ENCODE data around the gene CHRND. TPM values are rescaled to one million over a fixed set of nuclear protein-coding genes. Genes with fewer than 3 reads are reported as not detected.

CHRND gene
- total RNA-seq, 3 donors from 2014 or later (not counting 1 experiment from before 2014, with no cell fraction given): not detected

DNA sequence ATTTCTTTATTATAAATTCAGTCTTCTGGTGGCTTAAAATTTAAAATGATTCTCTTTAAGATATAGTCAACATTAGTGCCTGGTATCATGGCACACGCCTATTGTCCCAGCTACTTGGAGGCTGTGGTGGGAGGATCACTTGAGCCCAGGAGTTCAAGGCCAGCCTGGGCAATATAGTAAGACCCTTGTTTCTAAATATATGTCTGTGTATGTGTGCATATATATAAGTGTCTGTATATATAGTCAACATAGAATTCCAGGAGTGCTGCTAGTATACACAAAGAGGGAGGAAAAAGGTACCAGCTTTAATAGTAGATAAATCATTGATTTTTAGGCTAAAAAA is 49.4 kb downstream of the CHRND start:
- Mint-ChIP-seq H3K9me3 (no peaks in the 10 kb centered on the region), H3K4me3 (no peak overlapping the region), H3K27me3 (ENCODE audit: low read depth in 2 of 2) (no peaks in the 10 kb centered on the region), H3K27ac (no peak overlapping the region), H3K36me3 (no peaks in the 10 kb centered on the region), H3K4me1 (peaks cover 0 to 5% of the 10 kb centered on the region in 2 donors)
- Histone ChIP-seq H3K4me3 (ENCODE audit: low read length) (no peak overlapping the region), H3K4me1 (ENCODE audit: control insufficient read depth, insufficient read depth, low read length) (no peaks in the 10 kb centered on the region), H3K36me3 (ENCODE audit: control insufficient read depth, insufficient read depth, low read length) (peaks cover 44% of the 10 kb centered on the region), H3K27me3 (ENCODE audit: control insufficient read depth, insufficient read depth, low read length) (no peaks in the 10 kb centered on the region), H3K9me3 (ENCODE audit: control insufficient read depth, insufficient read depth, low read length) (no peaks in the 10 kb centered on the region), H3K27ac (ENCODE audit: low read length) (no peak overlapping the region)
- ATAC-seq (no peak), DNase-seq (no peak)
- 100% methylated on average over 1 of the region's 1 CpG for WGBS (ENCODE audit: insufficient coverage)
- intact Hi-C loops (cut with micrococcal nuclease): no loop called here
- TF ChIP-seq, protein P1, sequence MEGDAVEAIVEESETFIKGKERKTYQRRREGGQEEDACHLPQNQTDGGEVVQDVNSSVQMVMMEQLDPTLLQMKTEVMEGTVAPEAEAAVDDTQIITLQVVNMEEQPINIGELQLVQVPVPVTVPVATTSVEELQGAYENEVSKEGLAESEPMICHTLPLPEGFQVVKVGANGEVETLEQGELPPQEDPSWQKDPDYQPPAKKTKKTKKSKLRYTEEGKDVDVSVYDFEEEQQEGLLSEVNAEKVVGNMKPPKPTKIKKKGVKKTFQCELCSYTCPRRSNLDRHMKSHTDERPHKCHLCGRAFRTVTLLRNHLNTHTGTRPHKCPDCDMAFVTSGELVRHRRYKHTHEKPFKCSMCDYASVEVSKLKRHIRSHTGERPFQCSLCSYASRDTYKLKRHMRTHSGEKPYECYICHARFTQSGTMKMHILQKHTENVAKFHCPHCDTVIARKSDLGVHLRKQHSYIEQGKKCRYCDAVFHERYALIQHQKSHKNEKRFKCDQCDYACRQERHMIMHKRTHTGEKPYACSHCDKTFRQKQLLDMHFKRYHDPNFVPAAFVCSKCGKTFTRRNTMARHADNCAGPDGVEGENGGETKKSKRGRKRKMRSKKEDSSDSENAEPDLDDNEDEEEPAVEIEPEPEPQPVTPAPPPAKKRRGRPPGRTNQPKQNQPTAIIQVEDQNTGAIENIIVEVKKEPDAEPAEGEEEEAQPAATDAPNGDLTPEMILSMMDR (IDR thresholded peaks at IDR 0.05): no peak

DNA sequence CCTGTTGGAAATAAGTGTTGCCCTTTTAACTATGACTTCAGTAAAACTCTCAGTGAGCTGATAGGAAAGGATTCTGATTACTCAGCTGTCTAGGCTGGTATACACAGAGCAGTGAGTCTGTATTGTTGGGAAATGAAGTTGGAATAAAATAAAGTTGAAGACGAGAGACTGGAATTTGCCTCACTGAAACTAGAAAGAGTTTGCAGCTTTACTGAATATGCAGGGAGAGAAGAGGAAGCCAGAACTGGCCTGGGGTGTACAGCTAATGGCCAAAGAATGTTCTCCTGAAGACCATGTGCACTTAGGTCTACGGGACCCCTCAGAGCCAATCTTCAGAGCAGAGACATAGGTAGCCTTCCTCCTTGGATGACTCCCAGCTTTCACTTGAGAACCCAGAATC is 51.0 kb downstream of the CHRND start:
- Histone ChIP-seq H3K27ac (ENCODE audit: low read length) (no peak overlapping the region), H3K27me3 (ENCODE audit: control insufficient read depth, insufficient read depth, low read length) (no peaks in the 10 kb centered on the region), H3K4me1 (ENCODE audit: control insufficient read depth, insufficient read depth, low read length) (no peaks in the 10 kb centered on the region), H3K9me3 (ENCODE audit: control insufficient read depth, insufficient read depth, low read length) (no peaks in the 10 kb centered on the region), H3K4me3 (ENCODE audit: low read length) (no peak overlapping the region), H3K36me3 (ENCODE audit: control insufficient read depth, insufficient read depth, low read length) (peaks cover 46% of the 10 kb centered on the region)
- 98% methylated on average over 2 of the region's 2 CpGs for WGBS (ENCODE audit: insufficient coverage)
- H3K4me3 Mint-ChIP-seq: no peak overlapping the region
- no peak for ATAC-seq
- TF ChIP-seq, protein P1 (IDR thresholded peaks at IDR 0.05): no peak
- H3K9me3 Mint-ChIP-seq: no peaks in the 10 kb centered on the region
- no peaks in the 10 kb centered on the region for H3K27me3 Mint-ChIP-seq (ENCODE audit: low read depth in 2 of 2)
- intact Hi-C loops (cut with micrococcal nuclease): no loop called here
- peaks cover 5 to 8% of the 10 kb centered on the region in 2 donors for H3K4me1 Mint-ChIP-seq
- H3K36me3 Mint-ChIP-seq: peaks cover 9% of the 10 kb centered on the region
- no peak for DNase-seq
- no peak overlapping the region for H3K27ac Mint-ChIP-seq

DNA sequence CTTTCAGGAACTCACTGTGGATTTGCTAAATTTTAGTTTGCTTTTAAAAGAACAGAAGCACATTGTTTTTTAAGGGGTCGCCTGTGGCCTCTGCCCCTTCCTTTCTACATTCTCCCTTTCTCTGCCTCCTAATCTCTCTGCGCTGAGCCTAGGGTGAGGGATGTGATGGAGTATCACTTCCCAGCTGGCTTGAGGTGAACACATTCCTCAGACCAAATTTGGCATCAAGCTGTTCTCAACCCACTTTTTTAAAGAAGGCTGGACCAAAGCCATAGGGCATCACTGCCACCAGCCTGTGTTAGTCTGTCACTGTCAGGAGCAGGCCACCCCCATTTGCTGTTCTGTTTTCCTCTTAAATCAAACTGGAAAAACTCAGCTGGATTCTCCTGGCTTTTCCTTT is 51.9 kb downstream of the CHRND start:
- no CpG with 5 or more reads among the region's 2 CpGs for WGBS (ENCODE audit: insufficient coverage)
- no peak overlapping the region for H3K4me3 Mint-ChIP-seq
- H3K27me3 Mint-ChIP-seq (ENCODE audit: low read depth in 2 of 2): no peaks in the 10 kb centered on the region
- intact Hi-C loops (cut with micrococcal nuclease): no loop called here
- H3K9me3 Mint-ChIP-seq: no peaks in the 10 kb centered on the region
- TF ChIP-seq, protein P1 (IDR thresholded peaks at IDR 0.05): no peak
- peaks cover 5 to 8% of the 10 kb centered on the region in 2 donors for H3K4me1 Mint-ChIP-seq
- no peaks in the 10 kb centered on the region for H3K4me1 ChIP-seq (ENCODE audit: control insufficient read depth, insufficient read depth, low read length)
- ATAC-seq (no peak), DNase-seq (no peak)
- peaks cover 9% of the 10 kb centered on the region for H3K36me3 Mint-ChIP-seq
- H3K27me3 ChIP-seq (ENCODE audit: control insufficient read depth, insufficient read depth, low read length): no peaks in the 10 kb centered on the region
- H3K27ac ChIP-seq (ENCODE audit: low read length): no peak overlapping the region
- H3K36me3 ChIP-seq (ENCODE audit: control insufficient read depth, insufficient read depth, low read length): peaks cover 45% of the 10 kb centered on the region
- no peak overlapping the region for H3K27ac Mint-ChIP-seq
- H3K4me3 ChIP-seq (ENCODE audit: low read length): no peak overlapping the region
- H3K9me3 ChIP-seq (ENCODE audit: control insufficient read depth, insufficient read depth, low read length): no peaks in the 10 kb centered on the region

DNA sequence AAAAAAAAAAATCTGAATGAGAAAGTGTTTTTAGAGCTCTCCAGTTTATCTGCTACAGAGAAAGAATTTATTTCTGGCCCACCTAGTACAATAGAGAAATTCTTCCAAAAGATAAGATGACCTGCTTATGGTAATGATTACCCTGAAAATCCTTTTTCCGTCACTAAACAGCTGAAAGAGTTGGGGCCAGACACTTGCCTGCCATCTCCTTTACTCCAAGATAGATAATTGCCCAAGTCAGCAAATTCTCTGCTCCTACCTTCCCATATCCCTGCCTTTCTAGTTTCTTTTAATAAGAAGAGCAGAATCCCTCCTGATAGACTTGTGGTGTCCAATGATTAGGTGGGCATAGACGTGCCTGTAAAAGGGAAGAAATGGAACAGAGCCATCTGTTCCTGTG is 52.7 kb downstream of the CHRND start:
- DNase-seq: no peak
- H3K36me3 ChIP-seq (ENCODE audit: control insufficient read depth, insufficient read depth, low read length): peaks cover 42% of the 10 kb centered on the region
- H3K4me3 ChIP-seq (ENCODE audit: low read length): no peak overlapping the region
- H3K27me3 Mint-ChIP-seq (ENCODE audit: low read depth in 2 of 2): no peaks in the 10 kb centered on the region
- no peaks in the 10 kb centered on the region for H3K27me3 ChIP-seq (ENCODE audit: control insufficient read depth, insufficient read depth, low read length)
- H3K9me3 Mint-ChIP-seq: no peaks in the 10 kb centered on the region
- TF ChIP-seq, protein P1 (IDR thresholded peaks at IDR 0.05): no peak
- peaks cover 5 to 8% of the 10 kb centered on the region in 2 donors for H3K4me1 Mint-ChIP-seq
- WGBS (ENCODE audit: insufficient coverage): 100% methylated on average over 2 of the region's 2 CpGs
- H3K4me1 ChIP-seq (ENCODE audit: control insufficient read depth, insufficient read depth, low read length): no peaks in the 10 kb centered on the region
- no peak for ATAC-seq
- H3K36me3 Mint-ChIP-seq: peaks cover 9% of the 10 kb centered on the region
- H3K27ac Mint-ChIP-seq: no peak overlapping the region
- intact Hi-C loops (cut with micrococcal nuclease): no loop called here
- no peak overlapping the region for H3K4me3 Mint-ChIP-seq
- no peak overlapping the region for H3K27ac ChIP-seq (ENCODE audit: low read length)
- no peaks in the 10 kb centered on the region for H3K9me3 ChIP-seq (ENCODE audit: control insufficient read depth, insufficient read depth, low read length)
